IMR-90 (cell line): ENCODE data around the gene DHRS3. TPM values are rescaled to one million over a fixed set of nuclear protein-coding genes. Genes with fewer than 3 reads are reported as not detected.

Source experiments
- ATAC-seq: fragments of 200-7000 bp; cut with Tn5 transposase; 2 replicates; pipeline ENCODE4 v1.9.1; 2020; ENCODE audit warnings: low read depth, mild to moderate bottlenecking, moderate library complexity
- BruUV-seq: library from RNA; stranded (reverse); fragments of 400-500 nt; replicated peaks from 2 replicates; lab custom pipeline; 2021; lab: Mats Ljungman, UMichigan
- CTCF ChIA-PET: fragments of 300-600 bp; formaldehyde crosslinking; extraction: SDS; loops from one replicate; lab custom pipeline; 2021; ENCODE audit warnings: antibody characterized with exemption; lab: Yijun Ruan, JAX
- POLR2A ChIA-PET: fragments of 300-600 bp; sonication (Branson Sonifier 250); formaldehyde crosslinking; loops from one replicate; lab custom pipeline; 2022; ENCODE audit warnings: antibody characterized with exemption; ENCODE audit not compliant: unreplicated experiment; lab: Charles Lee
- DNase-seq: peaks from one replicate; pipeline ENCODE4 v3.0.0; 2013
- H2AFZ ChIP-seq: replicated peaks from 2 replicates; pipeline ENCODE3; 2013; ENCODE audit warnings: low read length, mild to moderate bottlenecking; ENCODE audit not compliant: poor library complexity
- H2AK5ac ChIP-seq: 2 replicates; pipeline ENCODE4 v1.6.1; 2013; ENCODE audit warnings: low read depth, low read length, inconsistent platforms
- H2AK9ac ChIP-seq: replicated peaks from 2 replicates; pipeline ENCODE3; 2013; ENCODE audit warnings: mild to moderate bottlenecking, low read depth, low read length, moderate library complexity; ENCODE audit not compliant: poor library complexity
- H2BK120ac ChIP-seq: 2 replicates; pipeline ENCODE4 v1.6.1; 2013; ENCODE audit warnings: low read depth, low read length, inconsistent platforms
- H2BK15ac ChIP-seq: 3 replicates; pipeline ENCODE4 v1.6.1; 2013; ENCODE audit warnings: low read depth, low read length, inconsistent platforms
- H2BK20ac ChIP-seq: 2 replicates; pipeline ENCODE4 v1.6.1; 2013; ENCODE audit warnings: low read depth, mild to moderate bottlenecking, inconsistent platforms, low read length, moderate library complexity
- H2BK5ac ChIP-seq: 2 replicates; pipeline ENCODE4 v1.6.1; 2013; ENCODE audit warnings: mild to moderate bottlenecking, low read depth, low read length, inconsistent platforms; ENCODE audit not compliant: poor library complexity, severe bottlenecking
- H3K14ac ChIP-seq: replicated peaks from 2 replicates; pipeline ENCODE4 v1.6.1; 2013; ENCODE audit warnings: low read depth, low read length, inconsistent platforms
- H3K18ac ChIP-seq: 2 replicates; pipeline ENCODE4 v1.6.1; 2013; ENCODE audit warnings: low read depth, low read length, control low read depth
- H3K23ac ChIP-seq: 2 replicates; pipeline ENCODE4 v1.6.1; 2013; ENCODE audit warnings: low read depth, low read length, inconsistent platforms
- H3K27ac ChIP-seq: 2 replicates; pipeline ENCODE4 v1.5.1; 2013; ENCODE audit warnings: mild to moderate bottlenecking, control low read depth, low read length; ENCODE audit not compliant: insufficient read depth
- H3K27me3 ChIP-seq: 2 replicates; pipeline ENCODE4 v1.6.1; 2013; ENCODE audit warnings: low read length; ENCODE audit not compliant: control insufficient read depth, insufficient read depth
- H3K36me3 ChIP-seq: 2 replicates; pipeline ENCODE4 v1.6.1; 2013; ENCODE audit warnings: low read length, mixed read lengths; ENCODE audit not compliant: control insufficient read depth, insufficient read depth
- H3K4ac ChIP-seq: 2 replicates; pipeline ENCODE4 v1.6.1; 2013; ENCODE audit warnings: low read depth, low read length, inconsistent platforms
- H3K4me1 ChIP-seq: 2 replicates; pipeline ENCODE4 v1.6.1; 2013; ENCODE audit warnings: low read length, mixed read lengths; ENCODE audit not compliant: control insufficient read depth, insufficient read depth
- H3K4me2 ChIP-seq: 2 replicates; pipeline ENCODE4 v1.6.1; 2013; ENCODE audit warnings: low read depth, mild to moderate bottlenecking, control low read depth, low read length, moderate library complexity
- H3K4me3 ChIP-seq: 2 replicates; pipeline ENCODE4 v1.5.1; 2013; ENCODE audit warnings: low read depth, mild to moderate bottlenecking, control low read depth, low read length, moderate library complexity; ENCODE audit not compliant: insufficient read depth
- H3K56ac ChIP-seq: 2 replicates; pipeline ENCODE4 v1.6.1; 2013; ENCODE audit warnings: low read length, inconsistent platforms; ENCODE audit not compliant: insufficient read depth; ENCODE audit errors: extremely low read depth
- H3K79me1 ChIP-seq, 2 experiments: 2 replicates each; pipeline ENCODE4 v1.6.1; 2013; ENCODE audit warnings: low read length in 2 of 2, inconsistent platforms in 1 of 2, low read depth in 1 of 2
- H3K9ac ChIP-seq: 2 replicates; pipeline ENCODE4 v1.6.1; 2013; ENCODE audit warnings: low read depth, low read length, control low read depth
- H3K9me1 ChIP-seq: 2 replicates; pipeline ENCODE4 v1.6.1; 2013; ENCODE audit warnings: low read length, inconsistent platforms; ENCODE audit not compliant: insufficient read depth
- H3K9me3 ChIP-seq: 2 replicates; pipeline ENCODE4 v1.6.1; 2013; ENCODE audit warnings: low read length; ENCODE audit not compliant: control insufficient read depth, insufficient read depth
- H4K20me1 ChIP-seq: 2 replicates; pipeline ENCODE4 v1.6.1; 2013; ENCODE audit warnings: low read length, inconsistent platforms; ENCODE audit not compliant: insufficient read depth
- H4K5ac ChIP-seq: 2 replicates; pipeline ENCODE4 v1.6.1; 2013; ENCODE audit warnings: mild to moderate bottlenecking, low read depth, low read length, control low read depth
- H4K8ac ChIP-seq, 2 experiments: 2 replicates each; pipeline ENCODE4 v1.6.1; 2013; ENCODE audit warnings: low read depth in 2 of 2, low read length in 2 of 2, control low read depth in 1 of 2, inconsistent platforms in 1 of 2
- H4K91ac ChIP-seq: 2 replicates; pipeline ENCODE4 v1.6.1; 2013; ENCODE audit warnings: low read depth, low read length, inconsistent platforms; ENCODE audit not compliant: insufficient read depth
- CEBPB ChIP-seq: IDR thresholded peaks from 2 replicates; pipeline ENCODE4 v1.6.1; 2012; ENCODE audit warnings: low read depth, low read length, improper control_type of control experiment
- CHD1 ChIP-seq: IDR thresholded peaks from 2 replicates; pipeline ENCODE4 v1.6.1; 2012; ENCODE audit warnings: low read depth, low read length, improper control_type of control experiment
- MAZ ChIP-seq: IDR thresholded peaks from 2 replicates; pipeline ENCODE4 v1.6.1; 2012; ENCODE audit warnings: low read depth, mild to moderate bottlenecking, low read length, improper control_type of control experiment, moderate library complexity, borderline replicate concordance
- MXI1 ChIP-seq: IDR thresholded peaks from 2 replicates; pipeline ENCODE4 v1.6.1; 2012; ENCODE audit warnings: low read depth, mild to moderate bottlenecking, low read length, moderate library complexity, borderline replicate concordance
- NFE2L2 ChIP-seq: fragments of 150-350 bp; IDR thresholded peaks from 2 replicates; pipeline ENCODE4 v1.6.1; 2016; ENCODE audit warnings: low read depth, mild to moderate bottlenecking, low read length
- POLR2A ChIP-seq: IDR thresholded peaks from 2 replicates; pipeline ENCODE4 v1.6.1; 2012; ENCODE audit warnings: mild to moderate bottlenecking, low read depth, low read length
- RAD21 ChIP-seq: IDR thresholded peaks from 2 replicates; pipeline ENCODE4 v1.6.1; 2012; ENCODE audit warnings: low read length, improper control_type of control experiment
- RFX5 ChIP-seq: IDR thresholded peaks from 2 replicates; pipeline ENCODE4 v1.8.0; 2012; ENCODE audit warnings: low read depth, mild to moderate bottlenecking, low read length, moderate library complexity
- SMC3 ChIP-seq: fragments of 150-350 bp; IDR thresholded peaks from 2 replicates; pipeline ENCODE4 v1.6.1; 2016; ENCODE audit warnings: low read depth, mild to moderate bottlenecking, antibody characterized with exemption, low read length, moderate library complexity
- WGBS, 2 experiments: methylation state at CpG; one replicate each; pipeline versions ENCODE4 v1.1.5 to v1.1.7; 2013; ENCODE audit warnings: missing lambda C conversion rate in 2 of 2; ENCODE audit not compliant: insufficient read length in 1 of 2; ENCODE audit errors: extremely low coverage in 2 of 2; 5-methylcytosine and 5-hydroxymethylcytosine counted together
- dilution Hi-C: fragments of 300-500 bp; cut with HindIII; formaldehyde crosslinking; loops from one replicate; pipeline ENCODE4 v1.14.3; 2018; ENCODE audit warnings: low sequenced_read_pairs; ENCODE audit not compliant: unreplicated experiment
- in situ Hi-C: fragments of 300-500 bp; cut with MboI; formaldehyde crosslinking; loops from 3 replicates; pipeline ENCODE4 v1.14.3; 2019; ENCODE audit warnings: low sequenced_read_pairs, inconsistent platforms, mixed read lengths
- intact Hi-C: fragments of 100-400 bp; cut with micrococcal nuclease; formaldehyde crosslinking; loops from 2 replicates; pipeline ENCODE4 v1.10.0; 2022
- polyA plus RNA-seq, 3 experiments: library from polyadenylated mRNA; depleted of rRNA; stranded (reverse); fragments of >200 nt; gene quantifications; 2 replicates each; pipeline ENCODE4 v1.2.3, GENCODE V29; 2012; ENCODE audit warnings: low replicate concordance in 1 of 3
- total RNA-seq: library from RNA; depleted of rRNA; stranded (reverse); fragments of >200 nt; gene quantifications from 2 replicates; pipeline ENCODE4 v1.2.3, GENCODE V29; 2012
- TF ChIP-seq, protein P1 (sequence below): fragments of 150-350 bp; IDR thresholded peaks from 2 replicates; pipeline ENCODE4 v1.6.1; 2016; ENCODE audit warnings: low read depth, mild to moderate bottlenecking, low read length, moderate library complexity, borderline replicate concordance
- TF ChIP-seq, protein P2 (sequence below): conservative IDR thresholded peaks from 2 replicates; pipeline ENCODE4 v1.5.1; 2012; ENCODE audit warnings: mild to moderate bottlenecking, low read depth, low read length, improper control_type of control experiment
- TF ChIP-seq, protein P3 (sequence below): fragments of 150-350 bp; IDR thresholded peaks from 2 replicates; pipeline ENCODE4 v1.6.1; 2017; ENCODE audit warnings: mild to moderate bottlenecking, antibody characterized with exemption, low read length, low read depth

Gene DHRS3
- total and polyA plus RNA-seq, 2 of the 4 experiments (the other 2 are of a cell fraction), result 11.2 to 14.5 TPM

- DNase-seq, result peak; percentile 98
- H3K9me1 ChIP-seq, result peaks cover 6% of the 10 kb centered on the region; the same call in 1 of the 2 replicates
- peak overlapping the region; percentile 28 for H4K5ac ChIP-seq
- peak overlapping the region; percentile 83 for H3K27ac ChIP-seq
- no peaks in the 10 kb centered on the region for H3K27me3 ChIP-seq
- H3K23ac ChIP-seq, result 0 out of 2 replicates have a peak overlapping the region, but pooled peaks have one; percentile 31
- dilution Hi-C loops, result no loop called here
- peak overlapping the region; percentile 82 for H2AK9ac ChIP-seq
- peak overlapping the region; percentile 83 for H2AFZ ChIP-seq
- peak overlapping the region; percentile 80 for H2BK5ac ChIP-seq
- H3K4me1 ChIP-seq, result peaks cover 27% of the 10 kb centered on the region
- no peaks in the 10 kb centered on the region; the same call in 1 of the 2 replicates for H3K36me3 ChIP-seq
- peak overlapping the region; percentile 21 for H2AK5ac ChIP-seq
- peak overlapping the region; percentile 83 for H3K4ac ChIP-seq
- H3K9me3 ChIP-seq, result no peaks in the 10 kb centered on the region
- BruUV-seq, result no TSS peak
- ChIA-PET CTCF (interaction anchor here (0.6 to 2.9 kb wide), 3 partner anchors 22 to 188 kb away, joined by 3 to 6 read pairs (median 3); partner anchors contain the start of gene DHRS3), POLR2A (interaction anchor here (0.8 to 0.9 kb wide), 2 partner anchors 18 to 22 kb away, joined by 3 to 5 read pairs; partner anchors contain the start of gene DHRS3)
- peak overlapping the region; percentile 83 for H2BK20ac ChIP-seq
- H3K4me3 ChIP-seq, result no peak overlapping the region; the same call in 1 of the 2 replicates
- H3K4me2 ChIP-seq, result peak overlapping the region; percentile 47
- in situ Hi-C loops, result no loop called here
- H4K20me1 ChIP-seq, result peaks cover 3% of the 10 kb centered on the region
- peak overlapping the region; percentile 32 for H3K18ac ChIP-seq
- peak overlapping the region; percentile 12 for H3K9ac ChIP-seq
- peak overlapping the region; percentile 73; the same call in 1 of the 2 replicates for H3K56ac ChIP-seq
- peak overlapping the region; percentile 87 for H4K91ac ChIP-seq
- no peak overlapping the region for H2BK15ac ChIP-seq
- H2BK120ac ChIP-seq, result peak overlapping the region; percentile 89
- peak; percentile 86 for ATAC-seq
- peak overlapping the region in 1 of 2 experiments; percentile 68; a peak in 2 of 4 replicates for H4K8ac ChIP-seq
- intact Hi-C loops, result loop anchor here (1.0 to 2.0 kb wide), 2 partner anchors 22 to 45 kb away; partner anchors contain the start of gene DHRS3
- WGBS, 2 experiments, result 2% methylated on average over 16 of the region's 39 CpGs; no CpG with 5 or more reads in 1 of the 2 experiments
- H3K79me1 ChIP-seq, result peaks cover 5 to 9% of the 10 kb centered on the region in 2 experiments; a peak in 3 of 4 replicates
- H3K14ac ChIP-seq, result peak overlapping the region; percentile 29; the same call in 1 of the 2 replicates
- TF ChIP-seq, protein P1, sequence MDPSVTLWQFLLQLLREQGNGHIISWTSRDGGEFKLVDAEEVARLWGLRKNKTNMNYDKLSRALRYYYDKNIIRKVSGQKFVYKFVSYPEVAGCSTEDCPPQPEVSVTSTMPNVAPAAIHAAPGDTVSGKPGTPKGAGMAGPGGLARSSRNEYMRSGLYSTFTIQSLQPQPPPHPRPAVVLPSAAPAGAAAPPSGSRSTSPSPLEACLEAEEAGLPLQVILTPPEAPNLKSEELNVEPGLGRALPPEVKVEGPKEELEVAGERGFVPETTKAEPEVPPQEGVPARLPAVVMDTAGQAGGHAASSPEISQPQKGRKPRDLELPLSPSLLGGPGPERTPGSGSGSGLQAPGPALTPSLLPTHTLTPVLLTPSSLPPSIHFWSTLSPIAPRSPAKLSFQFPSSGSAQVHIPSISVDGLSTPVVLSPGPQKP, result no peak
- TF ChIP-seq MXI1, result no peak; the same call in 1 of the 2 replicates
- TF ChIP-seq CEBPB, result peak; percentile 100
- TF ChIP-seq RAD21, result peak; percentile 17; the same call in 1 of the 2 replicates
- no peak for TF ChIP-seq RFX5
- no peak for TF ChIP-seq NFE2L2
- TF ChIP-seq, protein P2, sequence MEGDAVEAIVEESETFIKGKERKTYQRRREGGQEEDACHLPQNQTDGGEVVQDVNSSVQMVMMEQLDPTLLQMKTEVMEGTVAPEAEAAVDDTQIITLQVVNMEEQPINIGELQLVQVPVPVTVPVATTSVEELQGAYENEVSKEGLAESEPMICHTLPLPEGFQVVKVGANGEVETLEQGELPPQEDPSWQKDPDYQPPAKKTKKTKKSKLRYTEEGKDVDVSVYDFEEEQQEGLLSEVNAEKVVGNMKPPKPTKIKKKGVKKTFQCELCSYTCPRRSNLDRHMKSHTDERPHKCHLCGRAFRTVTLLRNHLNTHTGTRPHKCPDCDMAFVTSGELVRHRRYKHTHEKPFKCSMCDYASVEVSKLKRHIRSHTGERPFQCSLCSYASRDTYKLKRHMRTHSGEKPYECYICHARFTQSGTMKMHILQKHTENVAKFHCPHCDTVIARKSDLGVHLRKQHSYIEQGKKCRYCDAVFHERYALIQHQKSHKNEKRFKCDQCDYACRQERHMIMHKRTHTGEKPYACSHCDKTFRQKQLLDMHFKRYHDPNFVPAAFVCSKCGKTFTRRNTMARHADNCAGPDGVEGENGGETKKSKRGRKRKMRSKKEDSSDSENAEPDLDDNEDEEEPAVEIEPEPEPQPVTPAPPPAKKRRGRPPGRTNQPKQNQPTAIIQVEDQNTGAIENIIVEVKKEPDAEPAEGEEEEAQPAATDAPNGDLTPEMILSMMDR, result no peak
- TF ChIP-seq, protein P3, sequence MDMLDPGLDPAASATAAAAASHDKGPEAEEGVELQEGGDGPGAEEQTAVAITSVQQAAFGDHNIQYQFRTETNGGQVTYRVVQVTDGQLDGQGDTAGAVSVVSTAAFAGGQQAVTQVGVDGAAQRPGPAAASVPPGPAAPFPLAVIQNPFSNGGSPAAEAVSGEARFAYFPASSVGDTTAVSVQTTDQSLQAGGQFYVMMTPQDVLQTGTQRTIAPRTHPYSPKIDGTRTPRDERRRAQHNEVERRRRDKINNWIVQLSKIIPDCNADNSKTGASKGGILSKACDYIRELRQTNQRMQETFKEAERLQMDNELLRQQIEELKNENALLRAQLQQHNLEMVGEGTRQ, result 0 out of 2 replicates have a peak, but pooled peaks have one; percentile 7
- TF ChIP-seq MAZ, result peak; percentile 66; the same call in 1 of the 2 replicates
- peak; percentile 23; the same call in 1 of the 2 replicates for TF ChIP-seq SMC3
- peak; percentile 73 for TF ChIP-seq POLR2A
- TF ChIP-seq CHD1, result no peak
Observed at GRCh38 chr1:12596007-12596821, 21.8 kb downstream of the DHRS3 start.
